AG04450 (cell line): ENCODE data around the gene KCNK6. TPM values are rescaled to one million over a fixed set of nuclear protein-coding genes. Genes with fewer than 3 reads are reported as not detected.
"Not testable (repeated sequence)": the region's sequence is repeated elsewhere in the genome, so short reads cannot be mapped to it uniquely, and the experiment has no call there.

ENCODE experiments used
- CTCF ChIA-PET: fragments of 300-600, 350-600 bp; formaldehyde crosslinking; extraction: SDS; loops from one replicate; lab custom pipeline; 2022; ENCODE audit warnings: antibody characterized with exemption, inconsistent platforms; lab: Charles Lee
- POLR2A ChIA-PET: fragments of 350-600 bp; formaldehyde crosslinking; extraction: SDS; loops from one replicate; lab custom pipeline; 2021; ENCODE audit warnings: antibody characterized with exemption, inconsistent platforms; lab: Yijun Ruan, JAX
- DNase-seq: peaks from one replicate; pipeline ENCODE4 v3.0.0-alpha.2; 2011; ENCODE audit warnings: low read depth, low spot score
- H3K27ac ChIP-seq: one replicate; pipeline ENCODE4 v1.5.1; 2012; ENCODE audit warnings: low read depth, low read length, control low read depth
- H3K27me3 ChIP-seq: one replicate; pipeline ENCODE4 v1.6.0; 2012; ENCODE audit warnings: low read length; ENCODE audit not compliant: control insufficient read depth, insufficient read depth
- H3K4me3 ChIP-seq: 2 replicates; pipeline ENCODE4 v1.5.1; 2011; ENCODE audit warnings: mild to moderate bottlenecking, low read depth, low read length, control low read depth
- H3K9me3 ChIP-seq: 2 replicates; pipeline ENCODE4 v1.5.1; 2012; ENCODE audit warnings: low read length; ENCODE audit not compliant: control insufficient read depth, insufficient read depth
- polyA plus RNA-seq: library from polyadenylated mRNA; depleted of rRNA; stranded (reverse); fragments of >200 nt; gene quantifications from 2 replicates; pipeline ENCODE4 v1.2.3, GENCODE V29; 2011
- TF ChIP-seq, protein P1 (sequence below): IDR thresholded peaks from 2 replicates; pipeline ENCODE4 v1.5.1; 2011; ENCODE audit warnings: low read depth, low read length, control low read depth, inconsistent platforms

The KCNK6 gene
- polyA plus RNA-seq, 1 experiment = 2.6 TPM

- POLR2A ChIA-PET = interaction anchor here (0.5 kb wide), 1 partner anchor 23 kb away, joined by 3 read pairs; no protein-coding TSS in a partner anchor
- TF ChIP-seq, protein P1, sequence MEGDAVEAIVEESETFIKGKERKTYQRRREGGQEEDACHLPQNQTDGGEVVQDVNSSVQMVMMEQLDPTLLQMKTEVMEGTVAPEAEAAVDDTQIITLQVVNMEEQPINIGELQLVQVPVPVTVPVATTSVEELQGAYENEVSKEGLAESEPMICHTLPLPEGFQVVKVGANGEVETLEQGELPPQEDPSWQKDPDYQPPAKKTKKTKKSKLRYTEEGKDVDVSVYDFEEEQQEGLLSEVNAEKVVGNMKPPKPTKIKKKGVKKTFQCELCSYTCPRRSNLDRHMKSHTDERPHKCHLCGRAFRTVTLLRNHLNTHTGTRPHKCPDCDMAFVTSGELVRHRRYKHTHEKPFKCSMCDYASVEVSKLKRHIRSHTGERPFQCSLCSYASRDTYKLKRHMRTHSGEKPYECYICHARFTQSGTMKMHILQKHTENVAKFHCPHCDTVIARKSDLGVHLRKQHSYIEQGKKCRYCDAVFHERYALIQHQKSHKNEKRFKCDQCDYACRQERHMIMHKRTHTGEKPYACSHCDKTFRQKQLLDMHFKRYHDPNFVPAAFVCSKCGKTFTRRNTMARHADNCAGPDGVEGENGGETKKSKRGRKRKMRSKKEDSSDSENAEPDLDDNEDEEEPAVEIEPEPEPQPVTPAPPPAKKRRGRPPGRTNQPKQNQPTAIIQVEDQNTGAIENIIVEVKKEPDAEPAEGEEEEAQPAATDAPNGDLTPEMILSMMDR = no peak
- no peaks in the 10 kb centered on the region; the same call in 1 of the 2 replicates for H3K9me3 ChIP-seq
- peak overlapping the region; percentile 61 for H3K27ac ChIP-seq
- CTCF ChIA-PET = interaction anchor here (0.7 to 6.7 kb wide), 12 partner anchors 17 to 434 kb away, joined by 3 to 123 read pairs (median 4); partner anchors contain the start of genes FAM98C, KCNK6 and PSMD8
- H3K4me3 ChIP-seq = peak overlapping the region; percentile 94
- DNase-seq = peak; percentile 67
- no peaks in the 10 kb centered on the region for H3K27me3 ChIP-seq
Measured at GRCh38 chr19:38336638-38337359, 17.2 kb downstream of the KCNK6 start.

- CTCF ChIA-PET = interaction anchor here (0.7 to 1.0 kb wide), 2 partner anchors 93 to 104 kb away, joined by 3 read pairs; no protein-coding TSS in a partner anchor
- Histone ChIP-seq H3K4me3 (peak overlapping the region; percentile 94), H3K27me3 (no peaks in the 10 kb centered on the region), H3K9me3 (no peaks in the 10 kb centered on the region; the same call in 1 of the 2 replicates), H3K27ac (no peak overlapping the region)
- TF ChIP-seq, protein P1 = no peak
- POLR2A ChIA-PET = no interaction called here
- no peak for DNase-seq
Measured at GRCh38 chr19:38337360-38337653, 17.7 kb downstream of the KCNK6 start.

- not testable (repeated sequence) for H3K27ac ChIP-seq, H3K9me3 ChIP-seq, DNase-seq, H3K4me3 ChIP-seq, H3K27me3 ChIP-seq
- ChIA-PET POLR2A (interaction anchor here (0.7 kb wide), 1 partner anchor 35 kb away, joined by 3 read pairs; the partner anchor contains the start of gene PSMD8), CTCF (interaction anchor here (0.9 to 1.6 kb wide), 3 partner anchors 64 to 105 kb away, joined by 3 to 8 read pairs (median 3); partner anchors contain the start of gene FAM98C)
Measured at GRCh38 chr19:38339011-38339410, 19.4 kb downstream of the KCNK6 start.

DNA sequence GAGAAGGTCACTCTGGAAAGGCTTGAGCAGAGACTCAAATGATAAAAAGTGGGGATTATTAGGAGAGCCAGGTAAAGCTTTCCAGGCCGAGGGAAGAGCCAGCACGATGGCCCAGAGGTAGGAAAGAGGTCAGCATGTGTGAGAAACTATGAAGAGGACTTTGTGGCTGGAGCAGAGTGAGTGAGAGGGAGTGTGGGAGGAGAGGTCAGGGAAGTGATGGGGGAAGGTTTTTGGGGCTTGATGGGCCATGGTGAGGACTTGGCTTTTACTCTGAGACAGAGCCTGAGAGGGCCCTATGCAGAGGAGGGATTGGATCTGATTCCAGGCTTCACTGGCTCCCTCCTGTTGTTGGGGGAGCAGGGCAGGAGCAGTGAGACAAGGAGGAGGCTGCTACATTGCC, 21.3 kb downstream of the KCNK6 start:
- Histone ChIP-seq H3K4me3 (no peak overlapping the region), H3K27ac (no peak overlapping the region), H3K27me3 (no peaks in the 10 kb centered on the region), H3K9me3 (no peaks in the 10 kb centered on the region; the same call in 1 of the 2 replicates)
- ChIA-PET POLR2A (interaction anchor here (0.5 kb wide), 1 partner anchor 178 kb away, joined by 4 read pairs; no protein-coding TSS in a partner anchor), CTCF (no interaction called here)
- TF ChIP-seq, protein P1 = no peak
- DNase-seq = no peak

DNA sequence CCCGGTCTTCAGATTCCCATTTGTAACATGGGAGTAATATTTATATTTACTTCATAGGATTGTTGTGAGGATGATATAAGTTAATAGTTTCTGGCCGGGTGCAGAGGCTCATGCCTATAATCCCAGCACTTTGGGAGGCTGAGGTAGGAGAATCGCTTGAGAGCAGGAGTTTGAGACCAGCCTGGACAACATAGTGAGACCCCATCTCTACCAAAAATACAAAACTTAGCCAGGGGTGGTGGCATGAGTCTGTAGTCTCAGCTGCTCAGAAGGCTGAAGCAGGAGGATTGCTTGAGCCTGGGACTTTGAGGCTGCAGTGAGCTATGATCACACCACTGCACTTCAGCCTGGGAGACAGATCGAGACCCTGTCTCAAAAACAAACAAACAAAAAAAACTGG, 27.2 kb downstream of the KCNK6 start:
- ChIA-PET CTCF (no interaction called here), POLR2A (no interaction called here)
- TF ChIP-seq, protein P1 = no peak
- Histone ChIP-seq H3K27ac (no peak overlapping the region), H3K27me3 (peaks cover 10% of the 10 kb centered on the region), H3K4me3 (no peak overlapping the region), H3K9me3 (no peaks in the 10 kb centered on the region)
- no peak for DNase-seq
